ENCODE data around the gene ZNF500. TPM values are rescaled to one million over a fixed set of nuclear protein-coding genes. Genes with fewer than 3 reads are reported as not detected.

ZNF500 gene
- total and polyA plus RNA-seq, 4 donors, result 5.8 to 21.7 (median 14.5) TPM

GRCh38 chr16:4803898-4804762, 37.2 kb upstream of the ZNF500 start:
- peaks cover 61% of the 10 kb centered on the region for H3K36me3 ChIP-seq (ENCODE audit: control insufficient read depth, insufficient read depth, low read length)
- H3K4me1 ChIP-seq (ENCODE audit: control insufficient read depth, insufficient read depth, low read length), result peaks cover 25% of the 10 kb centered on the region
- H3K27ac ChIP-seq (ENCODE audit: low read depth, low read length), result no peak overlapping the region
- H3K4me3 ChIP-seq (ENCODE audit: low read depth, low read length), result no peak overlapping the region
- H3K9me3 ChIP-seq (ENCODE audit: control insufficient read depth, insufficient read depth, low read length), result no peaks in the 10 kb centered on the region
- no peak for DNase-seq (ENCODE audit: low read depth in 4 of 6, low spot score in 6 of 6)
- no peaks in the 10 kb centered on the region for H3K27me3 ChIP-seq (ENCODE audit: control insufficient read depth, insufficient read depth, low read length)
- 76% methylated on average over 23 of the region's 26 CpGs for WGBS (ENCODE audit: insufficient coverage)

- Histone ChIP-seq H3K36me3 (ENCODE audit: control insufficient read depth, insufficient read depth, low read length) (peaks cover 68% of the 10 kb centered on the region), H3K4me1 (ENCODE audit: control insufficient read depth, insufficient read depth, low read length) (peaks cover 25% of the 10 kb centered on the region), H3K27ac (ENCODE audit: low read depth, low read length) (no peak overlapping the region), H3K4me3 (ENCODE audit: low read depth, low read length) (peak overlapping the region; percentile 58), H3K27me3 (ENCODE audit: control insufficient read depth, insufficient read depth, low read length) (no peaks in the 10 kb centered on the region), H3K9me3 (ENCODE audit: control insufficient read depth, insufficient read depth, low read length) (no peaks in the 10 kb centered on the region)
- WGBS (ENCODE audit: insufficient coverage), result 36% methylated on average over 7 of the region's 8 CpGs
- DNase-seq (ENCODE audit: low read depth in 4 of 6, low spot score in 6 of 6), result no peak
Observed at GRCh38 chr16:4803401-4803844, 36.5 kb upstream of the ZNF500 start.

- Histone ChIP-seq H3K9me3 (ENCODE audit: control insufficient read depth, insufficient read depth, low read length) (no peaks in the 10 kb centered on the region), H3K27me3 (ENCODE audit: control insufficient read depth, insufficient read depth, low read length) (no peaks in the 10 kb centered on the region), H3K36me3 (ENCODE audit: control insufficient read depth, insufficient read depth, low read length) (peaks cover 69% of the 10 kb centered on the region), H3K4me1 (ENCODE audit: control insufficient read depth, insufficient read depth, low read length) (peaks cover 25% of the 10 kb centered on the region), H3K4me3 (ENCODE audit: low read depth, low read length) (peak overlapping the region; percentile 58), H3K27ac (ENCODE audit: low read depth, low read length) (peak overlapping the region; percentile 57)
- WGBS (ENCODE audit: insufficient coverage), result 0% methylated on average over 55 of the region's 59 CpGs
- DNase-seq (ENCODE audit: low read depth in 4 of 6, low spot score in 6 of 6), result peak; percentile 80 to 98 (median 88)
Observed at GRCh38 chr16:4802659-4803287, 35.8 kb upstream of the ZNF500 start.

GRCh38 chr16:4801962-4802658, 35.1 kb upstream of the ZNF500 start, which contains the start of gene ROGDI:
ROGDI (minus strand) TSS chr16:4802633; CDS start chr16:4802571, 62 bp downstream.
- Histone ChIP-seq H3K27ac (ENCODE audit: low read depth, low read length) (peak within 1 kb of the TSS; percentile 57), H3K27me3 (ENCODE audit: control insufficient read depth, insufficient read depth, low read length) (no peaks in the 10 kb centered on the region), H3K4me3 (ENCODE audit: low read depth, low read length) (peak within 1 kb of the TSS; percentile 58), H3K4me1 (ENCODE audit: control insufficient read depth, insufficient read depth, low read length) (peaks cover 25% of the 10 kb centered on the region), H3K36me3 (ENCODE audit: control insufficient read depth, insufficient read depth, low read length) (peaks cover 73% of the 10 kb centered on the region), H3K9me3 (ENCODE audit: control insufficient read depth, insufficient read depth, low read length) (no peaks in the 10 kb centered on the region)
- peak in 4 of 6 donors; percentile 9 to 75 (median 40) for DNase-seq (ENCODE audit: low read depth in 4 of 6, low spot score in 6 of 6)
- 0% methylated on average over 70 of the region's 70 CpGs for WGBS (ENCODE audit: insufficient coverage)

GRCh38 chr16:4801051-4801961, 34.3 kb upstream of the ZNF500 start:
- H3K27me3 ChIP-seq (ENCODE audit: control insufficient read depth, insufficient read depth, low read length), result no peaks in the 10 kb centered on the region
- no peaks in the 10 kb centered on the region for H3K9me3 ChIP-seq (ENCODE audit: control insufficient read depth, insufficient read depth, low read length)
- peak overlapping the region; percentile 58 for H3K4me3 ChIP-seq (ENCODE audit: low read depth, low read length)
- DNase-seq (ENCODE audit: low read depth in 4 of 6, low spot score in 6 of 6), result peak in 1 of 6 donors; percentile 24
- 46% methylated on average over 14 of the region's 29 CpGs for WGBS (ENCODE audit: insufficient coverage)
- H3K27ac ChIP-seq (ENCODE audit: low read depth, low read length), result no peak overlapping the region
- H3K4me1 ChIP-seq (ENCODE audit: control insufficient read depth, insufficient read depth, low read length), result peaks cover 25% of the 10 kb centered on the region
- peaks cover 77% of the 10 kb centered on the region for H3K36me3 ChIP-seq (ENCODE audit: control insufficient read depth, insufficient read depth, low read length)

- 82% methylated on average over 17 of the region's 17 CpGs for WGBS (ENCODE audit: insufficient coverage)
- Histone ChIP-seq H3K4me3 (ENCODE audit: low read depth, low read length) (no peak overlapping the region), H3K27ac (ENCODE audit: low read depth, low read length) (no peak overlapping the region), H3K36me3 (ENCODE audit: control insufficient read depth, insufficient read depth, low read length) (peaks cover 78% of the 10 kb centered on the region), H3K9me3 (ENCODE audit: control insufficient read depth, insufficient read depth, low read length) (no peaks in the 10 kb centered on the region), H3K27me3 (ENCODE audit: control insufficient read depth, insufficient read depth, low read length) (no peaks in the 10 kb centered on the region), H3K4me1 (ENCODE audit: control insufficient read depth, insufficient read depth, low read length) (peaks cover 25% of the 10 kb centered on the region)
- peak in 1 of 6 donors; percentile 39 for DNase-seq (ENCODE audit: low read depth in 4 of 6, low spot score in 6 of 6)
Observed at GRCh38 chr16:4800290-4801041, 33.5 kb upstream of the ZNF500 start.

- Histone ChIP-seq H3K36me3 (ENCODE audit: control insufficient read depth, insufficient read depth, low read length) (peaks cover 74% of the 10 kb centered on the region), H3K9me3 (ENCODE audit: control insufficient read depth, insufficient read depth, low read length) (no peaks in the 10 kb centered on the region), H3K27me3 (ENCODE audit: control insufficient read depth, insufficient read depth, low read length) (no peaks in the 10 kb centered on the region), H3K4me1 (ENCODE audit: control insufficient read depth, insufficient read depth, low read length) (peaks cover 25% of the 10 kb centered on the region), H3K4me3 (ENCODE audit: low read depth, low read length) (no peak overlapping the region), H3K27ac (ENCODE audit: low read depth, low read length) (no peak overlapping the region)
- WGBS (ENCODE audit: insufficient coverage), result 98% methylated on average over 19 of the region's 19 CpGs
- no peak for DNase-seq (ENCODE audit: low read depth in 4 of 6, low spot score in 6 of 6)
Observed at GRCh38 chr16:4799171-4799855, 32.4 kb upstream of the ZNF500 start.

- H3K36me3 ChIP-seq (ENCODE audit: control insufficient read depth, insufficient read depth, low read length), result peaks cover 69% of the 10 kb centered on the region
- no peak for DNase-seq (ENCODE audit: low read depth in 4 of 6, low spot score in 6 of 6)
- no peak overlapping the region for H3K27ac ChIP-seq (ENCODE audit: low read depth, low read length)
- H3K4me1 ChIP-seq (ENCODE audit: control insufficient read depth, insufficient read depth, low read length), result peaks cover 20% of the 10 kb centered on the region
- no peaks in the 10 kb centered on the region for H3K9me3 ChIP-seq (ENCODE audit: control insufficient read depth, insufficient read depth, low read length)
- H3K27me3 ChIP-seq (ENCODE audit: control insufficient read depth, insufficient read depth, low read length), result no peaks in the 10 kb centered on the region
- H3K4me3 ChIP-seq (ENCODE audit: low read depth, low read length), result no peak overlapping the region
- 96% methylated on average over 11 of the region's 16 CpGs for WGBS (ENCODE audit: insufficient coverage)
Observed at GRCh38 chr16:4798456-4798855, 31.5 kb upstream of the ZNF500 start.

Data from spinal cord (tissue), 10 donors.